Stimulated activated CD8-positive, alpha-beta memory T cell treated with anti-CD3 and anti-CD28 coated beads, Interleukin-7, amount 100 ng/mL, for 48 hours (primary cell): ENCODE data around the gene GLE1.

ENCODE experiments used
- DNase-seq, 2 donors: peaks; one replicate each; pipeline ENCODE4 v3.0.0-alpha.2; 2020; ENCODE audit warnings: low read depth in 1 of 2; ENCODE audit errors: extremely low read depth in 1 of 2

The GLE1 gene

DNA sequence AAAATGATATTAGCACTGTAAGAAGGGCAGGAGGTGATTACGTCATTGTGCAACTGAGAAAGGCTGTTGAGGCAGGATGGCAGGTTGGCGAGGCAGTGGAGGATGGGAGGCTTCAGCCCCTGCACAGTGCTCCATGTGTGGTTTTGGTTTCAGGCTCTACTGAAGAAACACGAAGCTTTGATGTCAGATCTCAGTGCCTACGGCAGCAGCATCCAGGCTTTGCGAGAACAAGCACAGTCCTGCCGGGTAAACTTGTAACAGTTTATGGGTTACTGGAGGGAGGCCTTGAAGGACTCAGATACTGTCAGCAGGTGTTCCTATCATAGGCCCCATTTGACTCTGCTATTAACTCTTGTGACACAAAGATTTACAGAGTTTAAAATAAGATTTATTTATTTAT lies 82.9 kb downstream of the GLE1 start:
- peak; percentile 10 to 27 for DNase-seq

DNA sequence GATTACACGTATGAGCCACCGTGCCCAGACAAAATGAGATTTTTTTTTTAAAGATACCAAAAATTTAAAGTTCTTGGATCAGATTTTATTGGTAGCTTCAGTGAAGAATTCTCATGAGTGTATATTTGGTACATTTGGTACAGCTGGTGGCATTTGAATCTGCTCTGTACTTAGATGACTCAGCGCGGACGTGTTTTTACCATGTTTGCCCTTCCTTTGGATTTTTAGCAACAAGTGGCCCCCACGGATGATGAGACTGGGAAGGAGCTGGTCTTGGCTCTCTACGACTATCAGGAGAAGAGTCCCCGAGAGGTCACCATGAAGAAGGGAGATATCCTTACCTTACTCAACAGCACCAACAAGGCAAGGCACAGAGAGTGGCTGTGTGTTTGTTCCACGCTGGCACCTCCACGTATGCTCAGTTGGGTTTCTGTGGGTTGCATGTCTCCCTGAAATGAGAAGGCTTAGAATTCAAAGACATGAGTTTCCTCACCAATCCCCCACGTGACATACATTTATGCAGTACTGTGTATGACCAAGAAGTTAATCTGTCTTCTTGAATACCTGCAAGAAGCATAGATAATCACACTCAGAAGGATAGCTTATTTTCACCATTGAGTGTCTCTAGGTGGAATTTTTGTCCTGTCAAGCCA lies 84.2 kb downstream of the GLE1 start:
- DNase-seq = no peak
